HG03457 (cell line): ENCODE results near the gene PIK3C2G.
"Not testable (repeated sequence)": the region's sequence is repeated elsewhere in the genome, so short reads cannot be mapped to it uniquely, and the experiment has no call there.

Source experiments
- ATAC-seq: cut with Tn5 transposase; IDR thresholded peaks from one replicate; pipeline ENCODE4 v1.9.1; 2021; ENCODE audit warnings: moderate number of reproducible peaks; ENCODE audit not compliant: unreplicated experiment

The PIK3C2G gene, protein sequence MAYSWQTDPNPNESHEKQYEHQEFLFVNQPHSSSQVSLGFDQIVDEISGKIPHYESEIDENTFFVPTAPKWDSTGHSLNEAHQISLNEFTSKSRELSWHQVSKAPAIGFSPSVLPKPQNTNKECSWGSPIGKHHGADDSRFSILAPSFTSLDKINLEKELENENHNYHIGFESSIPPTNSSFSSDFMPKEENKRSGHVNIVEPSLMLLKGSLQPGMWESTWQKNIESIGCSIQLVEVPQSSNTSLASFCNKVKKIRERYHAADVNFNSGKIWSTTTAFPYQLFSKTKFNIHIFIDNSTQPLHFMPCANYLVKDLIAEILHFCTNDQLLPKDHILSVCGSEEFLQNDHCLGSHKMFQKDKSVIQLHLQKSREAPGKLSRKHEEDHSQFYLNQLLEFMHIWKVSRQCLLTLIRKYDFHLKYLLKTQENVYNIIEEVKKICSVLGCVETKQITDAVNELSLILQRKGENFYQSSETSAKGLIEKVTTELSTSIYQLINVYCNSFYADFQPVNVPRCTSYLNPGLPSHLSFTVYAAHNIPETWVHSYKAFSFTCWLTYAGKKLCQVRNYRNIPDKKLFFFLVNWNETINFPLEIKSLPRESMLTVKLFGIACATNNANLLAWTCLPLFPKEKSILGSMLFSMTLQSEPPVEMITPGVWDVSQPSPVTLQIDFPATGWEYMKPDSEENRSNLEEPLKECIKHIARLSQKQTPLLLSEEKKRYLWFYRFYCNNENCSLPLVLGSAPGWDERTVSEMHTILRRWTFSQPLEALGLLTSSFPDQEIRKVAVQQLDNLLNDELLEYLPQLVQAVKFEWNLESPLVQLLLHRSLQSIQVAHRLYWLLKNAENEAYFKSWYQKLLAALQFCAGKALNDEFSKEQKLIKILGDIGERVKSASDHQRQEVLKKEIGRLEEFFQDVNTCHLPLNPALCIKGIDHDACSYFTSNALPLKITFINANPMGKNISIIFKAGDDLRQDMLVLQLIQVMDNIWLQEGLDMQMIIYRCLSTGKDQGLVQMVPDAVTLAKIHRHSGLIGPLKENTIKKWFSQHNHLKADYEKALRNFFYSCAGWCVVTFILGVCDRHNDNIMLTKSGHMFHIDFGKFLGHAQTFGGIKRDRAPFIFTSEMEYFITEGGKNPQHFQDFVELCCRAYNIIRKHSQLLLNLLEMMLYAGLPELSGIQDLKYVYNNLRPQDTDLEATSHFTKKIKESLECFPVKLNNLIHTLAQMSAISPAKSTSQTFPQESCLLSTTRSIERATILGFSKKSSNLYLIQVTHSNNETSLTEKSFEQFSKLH (N-terminal part only)

DNA sequence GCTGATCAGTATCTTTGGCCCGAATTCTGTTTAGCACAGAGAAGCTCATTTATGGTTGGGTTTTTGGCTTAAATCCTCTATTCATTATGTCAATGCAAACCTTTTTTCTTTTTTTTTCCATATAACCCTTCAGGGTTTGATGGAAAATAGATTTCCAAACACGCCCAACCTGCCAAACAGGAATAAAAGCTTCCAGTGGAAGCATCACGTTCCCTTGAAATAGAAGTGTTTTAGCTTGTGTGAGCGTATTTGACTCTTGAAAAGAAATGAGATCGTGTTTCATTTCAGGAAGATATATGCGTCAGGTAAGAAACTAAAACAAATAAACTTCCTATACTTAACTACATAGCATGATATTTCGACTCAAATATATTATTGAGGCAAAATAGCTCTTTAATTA lies at the start of gene PIK3C2G:
TSS of gene PIK3C2G (plus strand) at position 246 of the 400 bp plus-strand sequence. CDS start 20,564 bp downstream, outside the sequence.
- ATAC-seq, result no peak

DNA sequence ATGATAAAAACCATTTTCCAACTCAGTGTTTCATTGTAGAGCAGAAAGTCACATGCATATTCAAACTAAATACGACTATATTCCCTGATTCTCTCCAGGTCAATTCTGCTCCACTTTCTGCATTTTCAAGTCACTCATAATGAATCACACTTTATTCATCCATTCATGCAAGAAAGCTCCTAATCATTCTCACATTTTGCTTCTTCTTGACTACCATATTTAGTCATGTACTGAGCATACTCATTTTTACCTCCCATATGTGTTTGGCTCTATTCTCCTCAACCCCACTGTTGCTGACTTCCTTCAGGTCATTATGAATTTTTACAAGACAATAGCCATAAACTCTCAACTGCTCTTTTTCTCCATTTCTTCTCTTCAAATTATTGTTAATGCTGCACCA lies 43.4 kb upstream of the PIK3C2G start:
- no peak for ATAC-seq

DNA sequence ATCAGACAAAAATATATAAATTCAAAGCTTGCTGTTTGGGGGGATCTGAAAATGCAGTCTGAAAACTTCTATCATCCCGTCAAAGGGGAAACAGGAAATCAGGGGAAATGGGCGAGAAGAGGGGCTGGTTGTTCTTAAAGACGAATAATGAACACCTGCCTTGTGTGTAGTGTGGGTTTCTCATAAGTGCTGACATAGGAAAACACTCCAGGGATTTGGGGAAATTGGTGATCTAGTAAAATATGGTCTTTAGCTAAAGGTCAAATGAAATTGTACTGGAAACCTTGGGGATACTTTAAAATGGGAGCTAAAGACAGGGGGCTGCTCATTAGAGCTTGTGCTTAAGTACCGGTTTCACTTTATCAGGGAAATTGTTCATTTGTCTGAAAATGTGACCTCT lies 39.6 kb upstream of the PIK3C2G start:
- ATAC-seq, result no peak

DNA sequence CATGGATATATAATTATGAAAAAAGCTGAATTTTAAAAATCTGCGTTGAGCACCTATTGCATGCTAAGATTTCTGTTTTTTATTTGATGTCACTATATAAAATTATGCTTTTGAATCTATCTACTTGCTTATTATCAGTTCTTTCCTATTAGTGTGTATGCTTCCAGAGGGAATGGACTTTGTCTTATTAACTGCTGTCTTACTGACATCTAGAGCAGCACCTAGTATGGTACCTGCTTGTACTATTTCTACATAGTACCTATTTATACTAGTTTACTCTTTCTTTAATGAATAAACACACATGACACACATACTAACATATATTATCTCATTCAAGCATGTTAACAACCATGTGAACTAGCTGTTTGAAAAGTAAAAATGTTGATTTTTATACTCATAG lies 38.6 kb upstream of the PIK3C2G start:
- ATAC-seq, result no peak

GRCh38 chr12:18224745-18225144 lies 36.6 kb upstream of the PIK3C2G start:
- ATAC-seq, result no peak

DNA sequence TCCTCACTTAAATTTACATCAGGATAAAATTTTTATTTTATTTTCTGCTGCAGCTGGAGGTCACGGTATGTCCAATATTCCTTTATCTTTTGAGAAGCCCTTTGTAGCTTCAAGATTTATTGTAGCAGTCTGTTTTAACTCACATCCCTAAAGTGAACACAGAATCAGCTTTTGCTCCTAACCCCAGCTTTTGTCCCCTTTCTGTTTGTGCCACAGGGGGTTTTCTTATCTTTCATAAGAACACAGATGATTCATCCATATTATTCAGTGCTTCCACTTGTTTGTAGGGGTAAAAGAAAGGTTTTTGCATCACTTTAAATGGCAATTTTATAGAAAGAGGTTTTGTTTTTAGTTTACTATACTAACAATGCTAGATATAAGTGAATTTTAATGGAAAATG lies 21.8 kb upstream of the PIK3C2G start:
- ATAC-seq, result no peak

DNA sequence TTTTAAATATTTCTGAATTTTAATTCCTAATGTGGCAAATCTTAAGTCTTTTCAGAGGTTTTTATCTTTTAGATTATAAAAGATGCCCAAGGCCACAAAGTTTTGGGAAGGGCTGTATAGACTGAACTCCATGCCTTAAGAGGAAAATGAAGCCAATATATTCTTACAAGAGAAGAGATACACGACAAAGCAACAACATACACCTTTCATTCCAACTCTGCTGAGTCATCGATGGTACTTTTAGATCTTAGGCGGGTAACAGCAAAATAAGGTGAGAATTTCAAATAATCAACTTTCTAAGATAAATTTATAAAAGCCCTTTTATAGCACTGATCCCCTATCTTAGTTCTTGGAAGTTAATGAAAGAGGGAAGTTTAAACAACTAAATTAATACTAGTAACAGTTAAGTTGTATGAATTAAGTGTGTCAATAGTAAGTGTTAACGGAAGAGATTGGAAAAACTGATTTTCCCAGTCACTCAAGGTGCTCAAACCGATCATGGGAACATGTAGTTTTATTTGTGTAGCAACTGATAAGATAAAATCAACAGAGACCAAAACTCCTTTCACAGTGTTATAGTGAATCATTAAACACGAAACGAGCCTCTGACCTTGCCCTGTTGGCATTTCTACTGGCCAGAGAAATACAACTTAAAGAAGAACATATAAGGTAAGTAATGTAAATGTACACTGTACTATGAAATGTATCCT lies 18.8 kb upstream of the PIK3C2G start:
- no peak for ATAC-seq

GRCh38 chr12:18243238-18243637 lies 18.1 kb upstream of the PIK3C2G start:
- ATAC-seq, result no peak

DNA sequence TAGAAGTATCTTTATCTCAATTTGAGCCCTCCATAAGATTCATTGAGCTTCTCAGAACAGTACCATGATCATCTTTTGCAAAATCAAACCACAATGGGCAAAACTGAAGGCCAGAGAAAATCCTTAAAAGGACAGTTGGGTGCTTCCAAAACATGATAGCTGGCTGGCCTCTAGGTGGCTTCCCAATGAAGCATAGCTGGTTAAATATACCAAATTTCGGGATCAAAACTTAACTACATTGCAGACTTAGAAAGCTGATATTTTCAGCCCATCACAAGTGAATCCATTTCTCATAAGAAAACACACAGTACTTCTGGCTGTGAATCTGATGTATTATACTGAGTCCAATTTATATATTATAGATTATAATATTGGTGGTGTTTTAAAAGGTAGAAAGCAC lies 15.3 kb upstream of the PIK3C2G start:
- ATAC-seq, result no peak

DNA sequence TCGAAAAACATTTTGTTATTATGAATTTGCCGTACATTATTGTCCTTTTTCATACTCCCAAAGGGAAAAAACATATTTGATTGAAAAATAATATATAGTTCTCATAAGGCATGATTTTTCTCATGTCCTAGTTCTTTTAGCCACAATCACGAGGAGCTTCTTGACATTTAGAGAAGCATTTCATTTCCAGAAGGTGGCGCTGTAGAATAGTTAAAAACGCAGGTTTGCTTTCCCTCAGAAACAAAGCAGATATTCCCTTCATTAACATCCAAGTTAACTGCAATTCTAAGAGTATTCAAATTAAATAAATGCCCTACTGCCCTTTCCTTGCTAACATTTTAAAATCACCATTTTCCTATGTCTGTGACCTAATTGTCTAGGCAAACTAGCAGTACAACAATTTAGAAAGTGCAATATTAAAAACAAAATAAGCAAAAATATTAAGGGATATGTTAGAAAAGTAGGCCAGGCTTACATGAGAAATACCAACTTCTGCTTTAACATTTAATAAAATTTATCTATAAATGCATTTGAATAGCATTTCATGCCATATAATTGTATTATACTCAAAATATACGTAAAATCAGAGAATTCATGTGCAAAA lies 10.9 kb upstream of the PIK3C2G start:
- no peak for ATAC-seq

DNA sequence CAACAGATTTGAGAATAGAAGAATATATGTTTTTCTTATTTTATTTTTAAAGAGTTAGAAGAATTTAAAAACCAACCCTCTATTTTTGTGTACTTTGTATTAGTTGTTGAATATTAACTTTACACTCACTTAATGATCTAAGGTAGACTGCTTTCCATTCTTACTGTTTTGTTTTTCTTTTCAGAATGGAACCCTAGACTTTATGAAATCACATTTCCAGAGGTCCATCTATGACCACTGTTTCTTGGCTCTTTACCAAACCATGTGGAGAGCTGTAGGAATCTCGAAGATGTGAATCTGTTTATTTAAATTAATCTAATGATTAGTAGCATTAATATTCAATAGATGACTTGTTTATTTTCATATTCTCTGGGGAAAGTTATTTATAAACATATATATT lies 7.2 kb upstream of the PIK3C2G start:
- no peak for ATAC-seq

DNA sequence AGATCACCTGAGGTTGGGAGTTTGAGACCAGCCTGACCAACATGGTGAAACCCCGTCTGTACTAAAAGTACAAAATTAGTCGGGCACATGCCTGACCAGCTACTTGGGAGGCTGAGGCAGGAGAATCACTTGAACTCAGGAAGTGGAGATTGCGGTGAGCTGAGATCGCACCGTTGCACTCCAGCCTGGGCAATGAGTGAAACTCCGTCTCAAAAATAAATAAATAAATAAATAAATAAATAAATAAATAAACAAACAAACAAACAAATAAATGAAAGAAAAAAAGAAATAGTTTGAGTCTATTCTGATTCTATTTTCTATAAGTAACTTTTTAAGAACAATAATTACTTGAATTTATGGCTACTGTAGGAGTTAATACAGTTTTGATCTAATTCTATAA lies 6.3 kb upstream of the PIK3C2G start:
- not testable (repeated sequence) for ATAC-seq

DNA sequence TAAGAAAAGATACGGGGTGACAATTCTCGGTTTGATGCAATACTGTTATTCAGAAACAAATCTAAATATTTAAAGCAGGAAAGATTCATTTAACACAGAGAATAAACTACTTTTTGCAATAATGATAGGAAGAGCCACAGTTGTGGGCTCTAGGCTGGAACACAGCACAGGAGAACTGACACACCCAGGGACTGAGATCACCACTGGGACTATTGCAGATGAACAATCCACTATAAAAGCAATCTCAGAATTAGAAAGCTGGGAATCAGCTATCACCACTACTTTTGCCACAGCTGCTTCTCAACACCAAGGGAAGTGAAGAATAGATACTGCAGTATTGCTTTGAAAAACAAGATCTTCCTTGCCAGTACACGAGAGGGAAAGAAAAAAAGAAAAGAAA lies 4.1 kb upstream of the PIK3C2G start:
- no peak for ATAC-seq

- no peak for ATAC-seq
Measured at GRCh38 chr12:18258929-18259328, 2.4 kb upstream of the PIK3C2G start.

DNA sequence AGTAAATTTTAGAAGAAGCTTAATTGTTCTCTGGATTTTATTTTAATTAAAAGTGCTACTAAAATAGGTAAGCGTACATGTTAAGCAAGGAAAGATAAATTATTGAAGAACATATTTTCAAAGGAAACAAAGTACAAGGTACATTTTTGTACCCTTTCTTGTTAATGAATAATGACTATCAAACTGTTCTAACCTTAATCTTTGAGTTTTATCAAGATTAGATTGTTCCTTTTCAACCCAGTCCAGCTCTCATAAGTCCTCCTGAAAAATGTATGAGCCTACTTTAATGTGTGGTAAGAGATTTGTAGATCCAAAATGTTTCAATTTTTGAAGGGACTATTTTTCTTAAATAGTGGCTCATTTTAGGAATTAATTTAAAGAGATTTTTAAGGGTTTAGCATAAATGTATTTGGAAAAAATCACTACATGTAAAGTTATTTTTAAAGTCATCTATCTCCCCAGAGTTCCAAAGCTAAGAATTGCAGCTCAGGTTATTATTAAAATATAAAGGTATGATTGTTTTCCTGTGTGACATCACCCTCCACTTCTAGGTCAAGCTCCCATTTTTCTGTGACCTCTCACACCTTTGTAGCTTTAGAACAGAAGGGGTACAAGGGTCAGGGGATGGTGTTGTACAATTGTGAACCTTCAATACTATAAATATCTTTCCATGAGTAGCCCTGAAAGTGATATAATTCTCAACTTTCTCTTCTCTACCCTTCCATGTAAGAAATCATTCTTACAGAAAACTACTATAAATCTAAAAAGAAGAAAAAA lies 1.2 kb upstream of the PIK3C2G start:
- ATAC-seq, result no peak

DNA sequence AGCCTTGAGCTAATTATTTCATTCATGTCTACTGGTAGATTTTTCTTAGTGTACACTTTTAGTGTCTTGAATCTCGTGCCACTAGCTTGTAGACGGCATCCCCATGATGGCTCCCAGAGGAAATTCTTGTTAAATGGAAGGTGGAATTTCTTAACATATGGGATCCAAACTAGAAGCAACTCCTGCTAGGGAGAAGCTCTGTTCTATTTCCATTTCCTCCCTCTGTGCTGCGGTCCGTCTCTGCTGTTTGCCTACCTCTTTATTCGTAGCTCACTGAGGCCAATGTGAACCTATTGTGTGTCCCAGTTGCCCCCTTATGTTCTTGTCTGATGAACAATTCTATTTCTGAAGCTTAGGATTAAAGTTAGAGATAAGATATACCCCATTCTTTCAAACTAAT lies 588 bp downstream of the PIK3C2G start:
- ATAC-seq, result no peak

DNA sequence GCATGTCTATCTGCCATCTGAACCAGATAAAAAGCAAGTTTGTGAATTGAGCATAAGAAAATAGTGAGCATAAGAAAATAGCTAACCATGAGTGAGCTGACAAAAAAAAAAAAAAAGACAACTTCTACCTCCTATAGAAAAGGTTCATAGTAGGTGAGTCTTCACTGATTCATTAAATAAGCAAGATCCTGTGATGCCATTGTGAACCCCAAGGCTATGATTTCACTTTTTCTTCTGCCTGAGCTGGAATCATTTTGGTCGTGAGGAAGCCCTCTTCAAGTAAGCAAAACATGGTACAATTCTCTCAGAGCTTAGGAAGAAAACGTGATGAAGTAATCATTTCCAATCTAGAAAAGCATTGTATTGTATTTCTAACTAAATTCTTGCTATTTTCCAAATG lies 1.2 kb downstream of the PIK3C2G start:
- no peak for ATAC-seq

DNA sequence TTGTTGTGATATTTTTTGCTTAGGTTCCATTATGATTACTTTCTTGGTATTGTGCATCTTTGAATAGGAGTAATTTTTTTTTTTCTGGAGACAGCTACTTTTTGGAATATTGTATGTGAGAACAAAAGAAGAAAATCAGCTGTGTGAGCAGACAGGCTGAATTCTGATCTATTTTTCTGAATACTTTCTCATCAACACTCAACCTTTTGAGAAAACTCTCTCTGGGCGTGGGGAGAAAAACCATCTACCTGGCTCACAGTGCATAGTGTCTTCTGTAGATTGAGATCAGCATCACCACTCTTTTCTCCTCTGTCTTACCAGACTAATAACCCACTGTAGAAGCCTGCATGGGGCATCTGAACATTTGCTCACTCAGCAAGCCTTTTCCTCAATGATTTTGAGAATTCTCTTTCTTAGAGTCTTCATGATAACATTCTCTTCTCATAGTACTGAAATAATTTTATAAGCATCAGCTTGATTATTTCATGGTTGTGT lies 3.3 kb downstream of the PIK3C2G start:
- no peak for ATAC-seq

DNA sequence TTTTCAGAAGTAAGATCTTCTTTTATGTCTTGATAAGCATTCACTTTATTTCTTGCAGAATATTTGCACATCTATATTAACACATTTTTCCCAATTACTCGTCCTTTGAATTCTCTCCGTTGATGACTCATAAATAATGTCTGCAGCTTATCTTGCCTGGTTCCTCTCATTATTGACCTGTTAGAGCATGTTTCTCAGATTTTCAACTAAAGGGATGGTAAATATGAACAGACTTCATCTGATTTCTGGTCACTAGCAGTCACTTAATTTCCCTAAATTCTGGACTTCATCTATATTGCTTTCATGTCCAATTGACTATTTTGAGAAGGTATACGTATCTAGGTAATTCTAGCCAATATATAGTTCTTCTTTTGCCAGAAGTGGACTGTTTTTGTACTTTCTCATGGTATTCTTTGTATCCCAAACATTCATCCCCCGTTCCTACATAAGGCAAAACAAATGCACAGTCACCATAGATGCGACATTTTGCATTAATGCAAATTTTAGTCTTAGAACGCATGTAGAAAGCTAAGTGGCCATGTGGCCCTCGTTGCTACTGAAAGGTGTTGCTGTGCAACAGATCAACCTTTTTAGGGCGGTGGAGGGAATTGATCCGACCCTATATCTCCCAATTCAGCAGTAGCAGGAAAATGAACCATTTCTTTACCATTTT lies 6.2 kb downstream of the PIK3C2G start:
- no peak for ATAC-seq
